Measurements from ENCODE around the gene PREB. TPM values are rescaled to one million over a fixed set of nuclear protein-coding genes. Genes with fewer than 3 reads are reported as not detected.

PREB gene
- total and polyA plus RNA-seq, 2 of the 13 experiments (the other 11 are each of a cell fraction or from before 2014, with no cell fraction given), result 112 to 192 TPM

DNA sequence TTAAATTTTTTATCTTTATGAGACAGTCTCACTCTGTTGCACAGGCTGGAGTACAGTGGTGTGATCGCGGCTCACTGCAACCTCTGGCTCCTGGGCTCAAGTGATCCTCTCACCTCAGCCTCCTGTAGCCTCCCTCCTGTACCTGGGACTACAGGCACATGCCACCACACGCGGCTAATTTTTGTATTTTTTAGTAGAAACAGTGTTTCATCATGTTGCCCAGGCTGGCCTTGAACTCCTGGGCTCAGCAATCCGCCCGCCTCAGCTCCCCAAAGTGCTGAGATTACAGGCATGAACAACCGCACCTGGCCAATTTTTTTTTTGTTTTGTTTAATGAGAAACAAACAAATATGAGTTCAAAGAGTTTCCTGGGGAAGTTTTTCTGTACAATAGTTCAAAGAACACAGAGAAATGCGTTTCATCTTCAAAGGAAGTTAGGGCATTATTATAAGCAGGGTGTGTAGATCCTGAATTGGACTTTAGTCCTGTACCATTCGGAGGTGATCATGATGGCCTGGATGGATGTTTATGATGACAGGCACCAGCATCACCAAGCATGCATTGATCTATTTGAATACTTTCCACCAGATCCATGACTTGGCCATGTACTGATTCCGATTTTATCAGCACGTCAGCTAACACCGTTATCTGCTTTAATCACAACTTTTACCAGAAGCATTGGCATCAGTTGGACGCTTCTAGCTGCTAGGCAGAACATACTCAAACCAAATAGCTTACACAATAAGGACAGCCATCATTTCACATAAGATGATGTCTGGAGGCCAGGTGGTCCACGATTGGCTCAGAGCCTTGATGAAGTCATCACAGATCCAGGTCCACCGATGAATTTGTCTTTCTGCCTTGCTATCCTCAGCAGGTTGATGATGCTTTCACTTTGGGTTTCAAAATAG is 43.3 kb upstream of the PREB start (continued):
- TF ChIP-seq PAWR (CRISPR knock-in tag; IDR thresholded peaks at IDR 0.05; ENCODE audit: borderline replicate concordance), result no peak
- no peak for TF ChIP-seq MATR3 (CRISPR knock-in tag; IDR thresholded peaks at IDR 0.05)
- TF ChIP-seq ZSCAN29 (CRISPR knock-in tag; conservative IDR thresholded peaks at IDR 0.05), result 0 out of 2 replicates have a peak, but pooled peaks have one; percentile 57
- no peak for TF ChIP-seq KLF15 (CRISPR knock-in tag; IDR thresholded peaks at IDR 0.05; ENCODE audit: borderline replicate concordance)
- TF ChIP-seq RBM39 (IDR thresholded peaks at IDR 0.05; ENCODE audit: low read depth, low read length, poor library complexity, severe bottlenecking), result no peak
- peak; percentile 57 for TF ChIP-seq MAFF (IDR thresholded peaks at IDR 0.05; ENCODE audit: low read depth, low read length)
- no peak for TF ChIP-seq SMAD9 (CRISPR knock-in tag; IDR thresholded peaks at IDR 0.05)
- no peak for TF ChIP-seq GABPA (IDR thresholded peaks at IDR 0.05; ENCODE audit: low read depth, low read length)
- TF ChIP-seq GABPA (CRISPR knock-in tag; IDR thresholded peaks at IDR 0.05; ENCODE audit: low read depth), result peak; percentile 68; the same call in 1 of the 2 replicates
- TF ChIP-seq HHEX (CRISPR knock-in tag; IDR thresholded peaks at IDR 0.05), result peak; percentile 80
- peak; percentile 83 for TF ChIP-seq SAP130 (CRISPR knock-in tag; IDR thresholded peaks at IDR 0.05; ENCODE audit: low read depth)
- TF ChIP-seq, protein P1, sequence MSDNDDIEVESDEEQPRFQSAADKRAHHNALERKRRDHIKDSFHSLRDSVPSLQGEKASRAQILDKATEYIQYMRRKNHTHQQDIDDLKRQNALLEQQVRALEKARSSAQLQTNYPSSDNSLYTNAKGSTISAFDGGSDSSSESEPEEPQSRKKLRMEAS (IDR thresholded peaks at IDR 0.05), result peak; percentile 92
- TF ChIP-seq, protein P2, sequence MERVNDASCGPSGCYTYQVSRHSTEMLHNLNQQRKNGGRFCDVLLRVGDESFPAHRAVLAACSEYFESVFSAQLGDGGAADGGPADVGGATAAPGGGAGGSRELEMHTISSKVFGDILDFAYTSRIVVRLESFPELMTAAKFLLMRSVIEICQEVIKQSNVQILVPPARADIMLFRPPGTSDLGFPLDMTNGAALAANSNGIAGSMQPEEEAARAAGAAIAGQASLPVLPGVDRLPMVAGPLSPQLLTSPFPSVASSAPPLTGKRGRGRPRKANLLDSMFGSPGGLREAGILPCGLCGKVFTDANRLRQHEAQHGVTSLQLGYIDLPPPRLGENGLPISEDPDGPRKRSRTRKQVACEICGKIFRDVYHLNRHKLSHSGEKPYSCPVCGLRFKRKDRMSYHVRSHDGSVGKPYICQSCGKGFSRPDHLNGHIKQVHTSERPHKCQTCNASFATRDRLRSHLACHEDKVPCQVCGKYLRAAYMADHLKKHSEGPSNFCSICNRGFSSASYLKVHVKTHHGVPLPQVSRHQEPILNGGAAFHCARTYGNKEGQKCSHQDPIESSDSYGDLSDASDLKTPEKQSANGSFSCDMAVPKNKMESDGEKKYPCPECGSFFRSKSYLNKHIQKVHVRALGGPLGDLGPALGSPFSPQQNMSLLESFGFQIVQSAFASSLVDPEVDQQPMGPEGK (CRISPR knock-in tag; IDR thresholded peaks at IDR 0.05), result peak; percentile 70
- no peak for TF ChIP-seq ZNF282 (IDR thresholded peaks at IDR 0.05; ENCODE audit: partially characterized antibody)
- 0 out of 2 replicates have a peak, but pooled peaks have one; percentile 32 for TF ChIP-seq REPIN1 (CRISPR knock-in tag; IDR thresholded peaks at IDR 0.05; ENCODE audit: borderline replicate concordance, low read depth)
- TF ChIP-seq FOSL2 (CRISPR knock-in tag; IDR thresholded peaks at IDR 0.05), result peak; percentile 67
- peak; percentile 85 for TF ChIP-seq ZNF605 (CRISPR knock-in tag; IDR thresholded peaks at IDR 0.05)
- TF ChIP-seq, protein P3, sequence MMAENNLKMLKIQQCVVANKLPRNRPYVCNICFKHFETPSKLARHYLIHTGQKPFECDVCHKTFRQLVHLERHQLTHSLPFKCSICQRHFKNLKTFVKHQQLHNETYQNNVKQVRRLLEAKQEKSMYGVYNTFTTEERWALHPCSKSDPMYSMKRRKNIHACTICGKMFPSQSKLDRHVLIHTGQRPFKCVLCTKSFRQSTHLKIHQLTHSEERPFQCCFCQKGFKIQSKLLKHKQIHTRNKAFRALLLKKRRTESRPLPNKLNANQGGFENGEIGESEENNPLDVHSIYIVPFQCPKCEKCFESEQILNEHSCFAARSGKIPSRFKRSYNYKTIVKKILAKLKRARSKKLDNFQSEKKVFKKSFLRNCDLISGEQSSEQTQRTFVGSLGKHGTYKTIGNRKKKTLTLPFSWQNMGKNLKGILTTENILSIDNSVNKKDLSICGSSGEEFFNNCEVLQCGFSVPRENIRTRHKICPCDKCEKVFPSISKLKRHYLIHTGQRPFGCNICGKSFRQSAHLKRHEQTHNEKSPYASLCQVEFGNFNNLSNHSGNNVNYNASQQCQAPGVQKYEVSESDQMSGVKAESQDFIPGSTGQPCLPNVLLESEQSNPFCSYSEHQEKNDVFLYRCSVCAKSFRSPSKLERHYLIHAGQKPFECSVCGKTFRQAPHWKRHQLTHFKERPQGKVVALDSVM (CRISPR knock-in tag; IDR thresholded peaks at IDR 0.05), result peak; percentile 99
- TF ChIP-seq, protein P4, sequence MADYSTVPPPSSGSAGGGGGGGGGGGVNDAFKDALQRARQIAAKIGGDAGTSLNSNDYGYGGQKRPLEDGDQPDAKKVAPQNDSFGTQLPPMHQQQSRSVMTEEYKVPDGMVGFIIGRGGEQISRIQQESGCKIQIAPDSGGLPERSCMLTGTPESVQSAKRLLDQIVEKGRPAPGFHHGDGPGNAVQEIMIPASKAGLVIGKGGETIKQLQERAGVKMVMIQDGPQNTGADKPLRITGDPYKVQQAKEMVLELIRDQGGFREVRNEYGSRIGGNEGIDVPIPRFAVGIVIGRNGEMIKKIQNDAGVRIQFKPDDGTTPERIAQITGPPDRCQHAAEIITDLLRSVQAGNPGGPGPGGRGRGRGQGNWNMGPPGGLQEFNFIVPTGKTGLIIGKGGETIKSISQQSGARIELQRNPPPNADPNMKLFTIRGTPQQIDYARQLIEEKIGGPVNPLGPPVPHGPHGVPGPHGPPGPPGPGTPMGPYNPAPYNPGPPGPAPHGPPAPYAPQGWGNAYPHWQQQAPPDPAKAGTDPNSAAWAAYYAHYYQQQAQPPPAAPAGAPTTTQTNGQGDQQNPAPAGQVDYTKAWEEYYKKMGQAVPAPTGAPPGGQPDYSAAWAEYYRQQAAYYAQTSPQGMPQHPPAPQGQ (CRISPR knock-in tag; IDR thresholded peaks at IDR 0.05; ENCODE audit: borderline replicate concordance), result no peak
- TF ChIP-seq ZNF33B (CRISPR knock-in tag; IDR thresholded peaks at IDR 0.05), result no peak
- TF ChIP-seq, protein P5, sequence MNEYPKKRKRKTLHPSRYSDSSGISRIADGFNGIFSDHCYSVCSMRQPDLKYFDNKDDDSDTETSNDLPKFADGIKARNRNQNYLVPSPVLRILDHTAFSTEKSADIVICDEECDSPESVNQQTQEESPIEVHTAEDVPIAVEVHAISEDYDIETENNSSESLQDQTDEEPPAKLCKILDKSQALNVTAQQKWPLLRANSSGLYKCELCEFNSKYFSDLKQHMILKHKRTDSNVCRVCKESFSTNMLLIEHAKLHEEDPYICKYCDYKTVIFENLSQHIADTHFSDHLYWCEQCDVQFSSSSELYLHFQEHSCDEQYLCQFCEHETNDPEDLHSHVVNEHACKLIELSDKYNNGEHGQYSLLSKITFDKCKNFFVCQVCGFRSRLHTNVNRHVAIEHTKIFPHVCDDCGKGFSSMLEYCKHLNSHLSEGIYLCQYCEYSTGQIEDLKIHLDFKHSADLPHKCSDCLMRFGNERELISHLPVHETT (CRISPR knock-in tag; conservative IDR thresholded peaks at IDR 0.05), result peak; percentile 51; the same call in 1 of the 2 replicates
- no peak for TF ChIP-seq ZNF354B (CRISPR knock-in tag; IDR thresholded peaks at IDR 0.05)
- TF ChIP-seq ZNF296 (CRISPR knock-in tag; conservative IDR thresholded peaks at IDR 0.05), result no peak

All from HepG2 (cell line).